GM12865 (cell line): ENCODE measurements around the gene SCAF1.

Source experiments
- DNase-seq: peaks from one replicate; pipeline ENCODE4 v3.0.0; 2010; ENCODE audit warnings: low read depth
- H3K4me3 ChIP-seq: 2 replicates; pipeline ENCODE4 v1.5.1; 2011; ENCODE audit warnings: mild to moderate bottlenecking, low read depth, low read length, control low read depth
- CTCF ChIP-seq: IDR thresholded peaks from 2 replicates; pipeline ENCODE4 v1.5.1; 2011; ENCODE audit warnings: low read length, control low read depth, low read depth, inconsistent platforms; ENCODE audit not compliant: insufficient read depth; ENCODE audit errors: missing control alignments

The SCAF1 gene

GRCh38 chr19:49655570-49656455 lies 13.8 kb downstream of the SCAF1 start:
- H3K4me3 ChIP-seq = no peak overlapping the region
- DNase-seq = no peak
- no peak for TF ChIP-seq CTCF

- H3K4me3 ChIP-seq = no peak overlapping the region
- DNase-seq = no peak
- TF ChIP-seq CTCF = no peak
Observed at GRCh38 chr19:49656456-49657109, 14.6 kb downstream of the SCAF1 start.

GRCh38 chr19:49657493-49658138 lies 15.6 kb downstream of the SCAF1 start:
- TF ChIP-seq CTCF = no peak
- H3K4me3 ChIP-seq = no peak overlapping the region
- DNase-seq = no peak

GRCh38 chr19:49658139-49658517 lies 16.1 kb downstream of the SCAF1 start:
- TF ChIP-seq CTCF = no peak
- DNase-seq = no peak
- no peak overlapping the region for H3K4me3 ChIP-seq

GRCh38 chr19:49658566-49659442 lies 16.8 kb downstream of the SCAF1 start:
- TF ChIP-seq CTCF = no peak
- DNase-seq = no peak
- no peak overlapping the region for H3K4me3 ChIP-seq

GRCh38 chr19:49660338-49660961 lies 18.4 kb downstream of the SCAF1 start:
- TF ChIP-seq CTCF = no peak
- DNase-seq = no peak
- H3K4me3 ChIP-seq = no peak overlapping the region
